ENCODE results near the gene SYCP2.
A peak's percentile ranks its signal among the peaks of the same experiment; 100 is the strongest.

The SYCP2 gene

DNA sequence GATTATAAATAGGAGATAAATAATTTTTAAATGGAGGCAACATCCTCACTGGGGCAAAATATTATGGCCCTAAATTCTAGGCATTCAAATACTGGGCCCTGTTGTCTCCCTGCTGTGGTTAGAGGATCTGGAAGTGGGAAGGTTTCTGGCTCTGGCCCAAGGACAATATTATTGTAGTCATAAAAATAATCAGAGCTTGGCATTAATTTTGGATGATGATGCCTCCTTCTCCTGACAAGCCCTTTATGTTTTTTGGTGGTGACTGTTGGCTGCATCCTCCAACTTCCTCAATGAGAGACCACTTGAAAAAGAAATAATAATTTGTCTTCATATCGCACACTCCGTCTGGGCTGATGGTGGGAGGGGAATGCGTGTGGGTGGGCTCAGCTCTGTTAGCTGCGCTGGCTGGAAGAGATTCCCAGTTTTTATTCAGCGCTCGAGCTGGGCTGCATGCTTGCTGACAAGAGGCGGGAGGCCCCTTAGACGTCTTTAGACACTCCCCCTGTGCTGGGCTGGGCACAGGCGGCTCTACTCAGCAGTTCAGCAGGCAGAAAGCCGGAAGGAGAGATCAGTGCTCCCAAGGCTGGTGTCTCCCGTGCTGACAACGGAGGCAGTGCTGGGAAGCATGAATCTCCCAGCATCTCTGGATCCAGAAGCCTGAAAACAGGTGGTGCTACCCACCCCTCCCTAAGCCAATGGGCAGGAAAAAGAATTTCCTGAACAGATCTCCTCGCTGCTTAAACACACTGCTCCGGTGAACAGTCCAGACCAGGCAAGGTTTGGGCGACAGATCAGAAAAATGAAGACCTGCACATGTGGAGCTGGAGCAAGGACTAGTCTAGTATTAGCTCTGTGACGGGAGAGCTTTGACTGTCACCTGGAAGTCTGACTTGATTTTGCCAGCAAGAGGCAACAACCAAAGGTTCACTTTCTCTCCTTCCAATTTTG is 97.7 kb downstream of the SYCP2 start:
- TF ChIP-seq, protein P1, sequence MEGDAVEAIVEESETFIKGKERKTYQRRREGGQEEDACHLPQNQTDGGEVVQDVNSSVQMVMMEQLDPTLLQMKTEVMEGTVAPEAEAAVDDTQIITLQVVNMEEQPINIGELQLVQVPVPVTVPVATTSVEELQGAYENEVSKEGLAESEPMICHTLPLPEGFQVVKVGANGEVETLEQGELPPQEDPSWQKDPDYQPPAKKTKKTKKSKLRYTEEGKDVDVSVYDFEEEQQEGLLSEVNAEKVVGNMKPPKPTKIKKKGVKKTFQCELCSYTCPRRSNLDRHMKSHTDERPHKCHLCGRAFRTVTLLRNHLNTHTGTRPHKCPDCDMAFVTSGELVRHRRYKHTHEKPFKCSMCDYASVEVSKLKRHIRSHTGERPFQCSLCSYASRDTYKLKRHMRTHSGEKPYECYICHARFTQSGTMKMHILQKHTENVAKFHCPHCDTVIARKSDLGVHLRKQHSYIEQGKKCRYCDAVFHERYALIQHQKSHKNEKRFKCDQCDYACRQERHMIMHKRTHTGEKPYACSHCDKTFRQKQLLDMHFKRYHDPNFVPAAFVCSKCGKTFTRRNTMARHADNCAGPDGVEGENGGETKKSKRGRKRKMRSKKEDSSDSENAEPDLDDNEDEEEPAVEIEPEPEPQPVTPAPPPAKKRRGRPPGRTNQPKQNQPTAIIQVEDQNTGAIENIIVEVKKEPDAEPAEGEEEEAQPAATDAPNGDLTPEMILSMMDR (conservative IDR thresholded peaks at IDR 0.05; ENCODE audit: control insufficient read depth, insufficient read depth, low read depth, low read length), result no peak
- H3K4me3 ChIP-seq (ENCODE audit: control insufficient read depth, low read depth, low read length), result no peak overlapping the region

DNA sequence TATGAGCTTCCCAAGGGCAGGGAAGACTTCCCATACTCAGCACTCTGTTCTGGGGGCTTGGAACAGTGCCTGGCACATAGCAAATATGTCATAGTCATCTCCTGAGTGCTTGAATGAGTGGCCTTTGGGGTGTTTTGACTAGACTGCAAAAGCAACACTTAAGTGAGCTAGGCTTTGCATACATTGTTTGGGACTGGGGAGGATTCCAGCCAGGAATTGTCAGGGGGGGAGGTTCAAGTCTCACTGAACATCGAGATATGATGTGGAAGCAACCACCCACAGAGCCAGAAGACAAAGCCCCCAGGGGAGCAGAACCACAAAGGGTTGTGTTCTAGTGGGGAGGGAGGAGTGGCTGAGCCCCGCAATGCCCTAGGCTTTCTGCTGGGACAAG is 98.4 kb downstream of the SYCP2 start:
- peak; percentile 14 for DNase-seq (ENCODE audit: low read depth)
- TF ChIP-seq, protein P1 (conservative IDR thresholded peaks at IDR 0.05; ENCODE audit: control insufficient read depth, insufficient read depth, low read depth, low read length), result no peak
- H3K4me3 ChIP-seq (ENCODE audit: control insufficient read depth, low read depth, low read length), result no peak overlapping the region

More for the DNA sequence above, 97.7 kb downstream of the SYCP2 start:
- DNase-seq (ENCODE audit: low read depth), result peak; percentile 54

DNA sequence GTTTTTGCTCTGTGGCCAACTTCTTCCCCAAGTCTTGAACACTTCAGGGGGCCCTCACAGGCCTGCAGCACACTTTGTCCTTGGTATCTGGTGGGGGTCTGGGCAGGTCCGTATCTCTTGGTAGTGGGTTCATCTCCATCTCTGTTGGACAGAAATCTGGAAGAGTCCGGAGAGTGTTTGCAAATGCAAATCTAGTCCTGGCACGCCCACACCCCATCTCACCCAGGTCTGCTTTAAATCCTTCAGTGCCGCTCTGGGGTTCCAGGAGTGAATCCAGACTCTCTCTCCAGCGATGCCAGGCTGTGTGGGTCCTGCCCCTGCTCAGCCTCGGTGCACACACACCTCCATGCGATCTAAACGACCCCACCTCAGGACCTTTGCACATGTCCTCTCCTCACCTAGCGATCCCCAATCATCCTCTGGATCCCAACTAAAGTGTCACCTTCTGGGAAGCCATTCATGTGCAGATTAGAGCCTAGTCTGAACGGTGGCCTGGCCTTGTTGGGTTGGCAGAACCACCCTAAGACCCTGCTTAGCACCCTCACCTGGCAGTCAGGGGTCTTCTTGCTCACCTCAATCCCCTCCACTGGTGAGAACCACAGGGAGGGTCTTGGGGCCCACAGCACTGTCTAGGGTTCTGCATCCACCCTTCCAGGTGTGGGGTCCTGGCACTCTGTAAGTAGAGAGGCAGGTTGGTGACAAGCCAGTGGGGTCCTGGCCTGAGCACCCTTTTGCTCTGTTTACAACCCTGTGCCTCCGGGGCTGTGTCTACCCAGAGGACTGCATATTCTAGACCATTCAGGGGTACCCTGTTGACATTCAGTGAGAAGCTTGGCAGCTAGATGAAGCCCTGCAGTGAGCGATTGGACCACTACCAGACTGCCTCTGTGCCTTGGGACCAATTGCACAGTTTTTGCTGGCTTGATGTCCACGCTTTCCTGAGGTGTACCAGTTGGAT is 100.8 kb downstream of the SYCP2 start:
- TF ChIP-seq, protein P1 (conservative IDR thresholded peaks at IDR 0.05; ENCODE audit: control insufficient read depth, insufficient read depth, low read depth, low read length), result no peak
- no peak overlapping the region for H3K4me3 ChIP-seq (ENCODE audit: control insufficient read depth, low read depth, low read length)
- DNase-seq (ENCODE audit: low read depth), result no peak

DNA sequence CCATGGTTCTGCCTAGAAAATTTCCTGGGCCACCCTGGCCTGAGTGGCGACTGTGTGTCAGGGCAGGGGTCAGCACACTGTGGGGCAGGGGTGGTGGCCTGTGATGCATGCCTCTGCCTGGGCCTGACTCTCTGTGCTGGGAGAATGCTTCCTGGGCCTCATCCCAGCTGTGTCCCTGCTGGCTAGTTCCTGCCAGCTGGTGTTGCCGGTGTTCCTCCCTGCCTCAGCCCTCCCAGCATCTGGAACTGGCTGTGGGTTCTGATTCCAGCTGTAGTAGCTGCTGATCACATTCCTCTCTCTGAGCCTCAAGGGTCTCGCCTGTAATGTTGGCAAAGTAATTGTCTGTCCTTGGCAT is 101.5 kb downstream of the SYCP2 start:
- TF ChIP-seq, protein P1 (conservative IDR thresholded peaks at IDR 0.05; ENCODE audit: control insufficient read depth, insufficient read depth, low read depth, low read length), result no peak
- DNase-seq (ENCODE audit: low read depth), result no peak
- H3K4me3 ChIP-seq (ENCODE audit: control insufficient read depth, low read depth, low read length), result no peak overlapping the region

DNA sequence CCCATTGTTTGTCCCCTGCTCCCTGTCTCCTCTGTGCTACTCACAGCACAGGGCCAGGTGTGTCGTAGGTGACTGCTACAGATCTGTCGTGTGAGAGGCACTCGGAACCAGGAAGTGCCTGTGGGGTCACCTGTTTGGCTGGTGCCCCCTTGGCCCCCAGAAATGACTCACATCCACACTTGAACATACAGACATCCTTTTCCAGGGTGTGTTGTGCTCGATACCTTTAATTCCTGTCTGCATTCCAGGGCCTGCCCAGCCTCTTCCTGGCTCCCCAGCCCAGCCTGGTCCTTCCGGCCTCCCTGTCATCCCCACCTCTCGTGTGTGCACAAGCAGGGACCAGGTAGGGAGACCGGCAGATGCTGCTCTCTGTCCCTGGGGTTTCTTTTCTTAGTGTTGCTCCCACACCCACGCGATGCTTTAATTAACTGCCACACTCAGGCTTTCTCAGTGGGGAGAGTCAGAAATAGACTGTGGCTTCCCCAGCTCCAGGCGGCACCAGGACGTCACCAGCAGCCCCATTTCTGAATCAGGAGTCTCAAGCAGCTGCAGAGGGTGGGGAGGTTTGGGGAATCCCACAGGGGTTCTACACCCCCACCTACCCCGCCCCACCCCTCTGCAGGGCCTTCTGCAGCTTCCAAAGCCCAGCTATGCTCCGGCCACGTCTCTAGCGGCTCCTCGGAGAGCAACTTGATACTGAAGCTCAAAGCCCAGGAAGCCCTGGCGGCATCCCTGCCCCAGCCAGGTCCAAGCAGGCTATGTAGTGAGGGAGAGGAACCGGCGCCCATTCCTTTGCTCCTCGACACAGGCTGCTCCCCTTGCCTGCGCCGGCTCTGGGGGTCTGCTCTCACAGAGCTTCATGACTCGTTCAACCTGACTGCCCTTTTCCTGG is 102.2 kb downstream of the SYCP2 start:
- TF ChIP-seq, protein P1 (conservative IDR thresholded peaks at IDR 0.05; ENCODE audit: control insufficient read depth, insufficient read depth, low read depth, low read length), result no peak
- no peak for DNase-seq (ENCODE audit: low read depth)
- H3K4me3 ChIP-seq (ENCODE audit: control insufficient read depth, low read depth, low read length), result no peak overlapping the region

DNA sequence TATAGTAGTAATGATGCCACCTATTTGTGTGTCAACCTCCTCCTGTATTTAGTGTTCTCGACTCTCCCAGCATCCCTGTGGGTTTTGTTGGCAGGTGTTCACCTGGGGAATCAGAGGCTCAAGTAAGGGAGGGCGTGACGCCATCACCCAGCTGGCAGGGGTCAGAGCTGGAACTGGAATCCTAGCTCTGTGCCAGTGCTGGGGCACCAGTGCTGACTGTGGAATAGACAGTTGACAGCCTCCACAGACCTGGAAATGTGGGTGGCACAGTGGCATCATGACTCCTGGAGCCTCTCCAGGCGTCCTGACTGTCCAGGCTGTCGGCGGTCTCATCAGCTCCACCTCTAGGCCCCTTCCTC is 102.8 kb downstream of the SYCP2 start:
- DNase-seq (ENCODE audit: low read depth), result no peak
- H3K4me3 ChIP-seq (ENCODE audit: control insufficient read depth, low read depth, low read length), result no peak overlapping the region
- TF ChIP-seq, protein P1 (conservative IDR thresholded peaks at IDR 0.05; ENCODE audit: control insufficient read depth, insufficient read depth, low read depth, low read length), result no peak
